ENCODE measurements around the gene MMEL1.

MMEL1 gene

GRCh38 chr1:2591581-2592261, 41.1 kb downstream of the MMEL1 start:
- in situ Hi-C loops (cut with MboI; ENCODE audit: low pct_unique_long_range_greater_than_20kb, low sequenced_read_pairs, unreplicated experiment): no loop called here
- no peak for DNase-seq (ENCODE audit: low spot score)
- TF ChIP-seq CTCF (IDR thresholded peaks at IDR 0.05; ENCODE audit: extremely low read depth, insufficient read depth, missing control alignments): no peak

- no peak for TF ChIP-seq CTCF (IDR thresholded peaks at IDR 0.05; ENCODE audit: extremely low read depth, insufficient read depth, missing control alignments)
- DNase-seq (ENCODE audit: low spot score): no peak
- in situ Hi-C loops (cut with MboI; ENCODE audit: low pct_unique_long_range_greater_than_20kb, low sequenced_read_pairs, unreplicated experiment): no loop called here
Observed at GRCh38 chr1:2591233-2591580, 41.6 kb downstream of the MMEL1 start.

GRCh38 chr1:2590233-2591141, 42.3 kb downstream of the MMEL1 start:
- no peak for DNase-seq (ENCODE audit: low spot score)
- no peak for TF ChIP-seq CTCF (IDR thresholded peaks at IDR 0.05; ENCODE audit: extremely low read depth, insufficient read depth, missing control alignments)
- in situ Hi-C loops (cut with MboI; ENCODE audit: low pct_unique_long_range_greater_than_20kb, low sequenced_read_pairs, unreplicated experiment): no loop called here

GRCh38 chr1:2589431-2590232, 43.2 kb downstream of the MMEL1 start:
- DNase-seq (ENCODE audit: low spot score): no peak
- TF ChIP-seq CTCF (IDR thresholded peaks at IDR 0.05; ENCODE audit: extremely low read depth, insufficient read depth, missing control alignments): no peak
- in situ Hi-C loops (cut with MboI; ENCODE audit: low pct_unique_long_range_greater_than_20kb, low sequenced_read_pairs, unreplicated experiment): no loop called here

- no peak for DNase-seq (ENCODE audit: low spot score)
- no peak for TF ChIP-seq CTCF (IDR thresholded peaks at IDR 0.05; ENCODE audit: extremely low read depth, insufficient read depth, missing control alignments)
- in situ Hi-C loops (cut with MboI; ENCODE audit: low pct_unique_long_range_greater_than_20kb, low sequenced_read_pairs, unreplicated experiment): no loop called here
Observed at GRCh38 chr1:2588661-2589430, 44.0 kb downstream of the MMEL1 start.

All from GM13977 (cell line).